ENCODE data around the gene NOS1AP.

NOS1AP gene

DNA sequence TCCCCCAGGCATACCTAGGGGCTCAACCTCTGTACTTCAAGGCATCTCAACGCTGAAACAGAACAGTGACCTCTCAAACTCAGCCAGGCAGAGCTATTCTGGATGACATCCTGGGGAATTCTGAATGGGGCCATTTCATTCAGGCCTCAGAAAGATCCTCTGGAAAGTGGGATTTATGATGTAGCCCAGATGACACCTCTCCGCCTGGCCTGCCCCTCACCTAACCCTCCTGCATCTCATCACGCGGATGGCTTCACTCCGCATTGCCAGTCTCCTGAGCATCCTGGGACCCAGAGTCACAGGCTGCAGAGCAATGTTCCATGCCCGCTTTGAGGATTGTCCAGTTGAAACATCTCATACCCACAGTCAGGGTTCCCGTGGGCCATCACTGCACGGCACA is 306.0 kb downstream of the NOS1AP start:
- Histone ChIP-seq H3K4me1 (ENCODE audit: control insufficient read depth in 1 of 2, insufficient read depth in 1 of 2, low read depth in 1 of 2, low read length in 1 of 2) (no peaks in the 10 kb centered on the region), H3K27me3 (no peaks in the 10 kb centered on the region), H3K27ac (no peak overlapping the region), H3K4me3 (ENCODE audit: low read depth in 1 of 2, low read length in 1 of 2) (no peak overlapping the region), H3K36me3 (peaks cover 30% of the 10 kb centered on the region), H3K9me3 (no peaks in the 10 kb centered on the region)
- TF ChIP-seq, protein P1, sequence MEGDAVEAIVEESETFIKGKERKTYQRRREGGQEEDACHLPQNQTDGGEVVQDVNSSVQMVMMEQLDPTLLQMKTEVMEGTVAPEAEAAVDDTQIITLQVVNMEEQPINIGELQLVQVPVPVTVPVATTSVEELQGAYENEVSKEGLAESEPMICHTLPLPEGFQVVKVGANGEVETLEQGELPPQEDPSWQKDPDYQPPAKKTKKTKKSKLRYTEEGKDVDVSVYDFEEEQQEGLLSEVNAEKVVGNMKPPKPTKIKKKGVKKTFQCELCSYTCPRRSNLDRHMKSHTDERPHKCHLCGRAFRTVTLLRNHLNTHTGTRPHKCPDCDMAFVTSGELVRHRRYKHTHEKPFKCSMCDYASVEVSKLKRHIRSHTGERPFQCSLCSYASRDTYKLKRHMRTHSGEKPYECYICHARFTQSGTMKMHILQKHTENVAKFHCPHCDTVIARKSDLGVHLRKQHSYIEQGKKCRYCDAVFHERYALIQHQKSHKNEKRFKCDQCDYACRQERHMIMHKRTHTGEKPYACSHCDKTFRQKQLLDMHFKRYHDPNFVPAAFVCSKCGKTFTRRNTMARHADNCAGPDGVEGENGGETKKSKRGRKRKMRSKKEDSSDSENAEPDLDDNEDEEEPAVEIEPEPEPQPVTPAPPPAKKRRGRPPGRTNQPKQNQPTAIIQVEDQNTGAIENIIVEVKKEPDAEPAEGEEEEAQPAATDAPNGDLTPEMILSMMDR (IDR thresholded peaks at IDR 0.05) = no peak

DNA sequence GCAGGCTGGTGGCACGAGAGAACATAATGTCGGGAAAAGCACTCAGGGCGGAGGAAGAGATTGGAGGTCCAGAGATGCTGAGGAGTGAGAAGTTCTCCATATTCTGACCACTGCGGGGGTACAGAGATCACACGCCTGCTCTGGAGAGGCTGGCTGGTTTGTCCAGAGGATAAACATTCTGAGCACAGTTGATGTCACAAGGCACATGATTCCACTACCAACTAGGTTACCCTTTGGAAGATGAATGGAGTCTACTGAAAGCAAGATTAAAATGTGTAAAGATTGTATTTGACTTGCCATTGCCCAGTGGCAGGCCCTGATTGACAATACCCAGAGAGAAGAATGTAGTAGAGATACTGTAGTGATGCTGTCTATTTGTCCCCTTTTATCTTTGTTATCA is 307.2 kb downstream of the NOS1AP start, which contains the start of gene SPATA46:
Gene SPATA46 (minus strand): TSS at position 164 of the 400 bp plus-strand sequence. CDS start 64 bp downstream, at position 100.
- no peaks in the 10 kb centered on the region for H3K4me1 ChIP-seq (ENCODE audit: control insufficient read depth in 1 of 2, insufficient read depth in 1 of 2, low read depth in 1 of 2, low read length in 1 of 2)
- H3K27me3 ChIP-seq = no peaks in the 10 kb centered on the region
- H3K36me3 ChIP-seq = peaks cover 27% of the 10 kb centered on the region
- no peak within 1 kb of the TSS for H3K27ac ChIP-seq
- TF ChIP-seq, protein P1 (IDR thresholded peaks at IDR 0.05) = no peak
- no peak within 1 kb of the TSS for H3K4me3 ChIP-seq (ENCODE audit: low read depth in 1 of 2, low read length in 1 of 2)
- H3K9me3 ChIP-seq = no peaks in the 10 kb centered on the region

- H3K36me3 ChIP-seq = peaks cover 29% of the 10 kb centered on the region
- TF ChIP-seq, protein P1 (IDR thresholded peaks at IDR 0.05) = no peak
Measured at GRCh38 chr1:162380061-162380846, 310.8 kb downstream of the NOS1AP start.

GRCh38 chr1:162381383-162381782 is 311.9 kb downstream of the NOS1AP start, which contains the start of gene C1orf226:
C1orf226 (plus strand) TSS chr1:162381728; CDS start chr1:162381902, 174 bp downstream.
- Histone ChIP-seq H3K27me3 (no peaks in the 10 kb centered on the region), H3K9me3 (no peaks in the 10 kb centered on the region), H3K27ac (no peak within 1 kb of the TSS), H3K4me1 (ENCODE audit: control insufficient read depth in 1 of 2, insufficient read depth in 1 of 2, low read depth in 1 of 2, low read length in 1 of 2) (no peaks in the 10 kb centered on the region), H3K36me3 (peaks cover 23% of the 10 kb centered on the region), H3K4me3 (ENCODE audit: low read depth in 1 of 2, low read length in 1 of 2) (no peak within 1 kb of the TSS)
- TF ChIP-seq, protein P1 (IDR thresholded peaks at IDR 0.05) = no peak

More at GRCh38 chr1:162380061-162380846, 310.8 kb downstream of the NOS1AP start:
- H3K27me3 ChIP-seq = no peaks in the 10 kb centered on the region
- no peaks in the 10 kb centered on the region for H3K9me3 ChIP-seq
- no peaks in the 10 kb centered on the region for H3K4me1 ChIP-seq (ENCODE audit: control insufficient read depth in 1 of 2, insufficient read depth in 1 of 2, low read depth in 1 of 2, low read length in 1 of 2)
- H3K27ac ChIP-seq = no peak overlapping the region
- no peak overlapping the region for H3K4me3 ChIP-seq (ENCODE audit: low read depth in 1 of 2, low read length in 1 of 2)

DNA sequence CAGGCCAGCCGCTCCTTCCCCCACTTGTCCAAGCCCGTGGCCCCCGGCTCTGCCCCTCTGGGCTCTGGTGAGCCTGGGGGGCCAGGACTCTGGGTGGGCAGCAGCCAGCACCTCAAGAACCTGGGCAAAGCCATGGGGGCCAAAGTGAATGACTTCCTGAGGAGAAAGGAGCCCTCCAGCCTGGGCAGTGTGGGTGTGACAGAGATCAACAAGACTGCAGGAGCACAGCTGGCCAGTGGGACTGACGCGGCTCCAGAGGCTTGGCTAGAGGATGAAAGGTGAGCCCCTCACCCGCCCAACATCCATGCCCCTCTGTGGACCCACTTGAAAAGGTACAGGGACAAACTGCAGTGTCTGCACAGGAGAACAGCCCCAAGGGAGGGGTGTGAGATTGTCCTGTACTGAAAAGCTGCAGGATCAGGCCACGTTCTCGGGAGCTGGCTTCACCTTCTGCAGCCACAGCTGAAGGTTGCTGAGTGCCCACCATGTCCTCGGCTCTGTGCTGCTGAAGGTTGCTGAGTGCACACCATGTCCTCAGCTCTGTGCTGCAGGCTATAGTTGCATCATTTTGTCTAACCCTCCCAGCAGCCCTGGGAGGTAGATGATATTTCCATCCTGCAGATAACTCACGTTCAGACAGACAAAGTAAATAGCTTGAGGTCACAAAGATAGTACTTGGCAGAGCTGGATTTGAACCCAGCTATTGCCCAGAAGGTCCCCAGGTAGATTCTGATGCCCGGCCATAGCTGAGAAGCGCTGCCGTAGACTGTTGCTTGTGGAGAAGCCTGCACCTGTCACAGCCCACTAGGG is 312.7 kb downstream of the NOS1AP start:
- H3K27me3 ChIP-seq = no peaks in the 10 kb centered on the region
- H3K9me3 ChIP-seq = no peaks in the 10 kb centered on the region
- no peak overlapping the region for H3K27ac ChIP-seq

More for the DNA sequence above, 312.7 kb downstream of the NOS1AP start:
- peaks cover 23% of the 10 kb centered on the region for H3K36me3 ChIP-seq
- TF ChIP-seq, protein P1 (IDR thresholded peaks at IDR 0.05) = no peak
- H3K4me3 ChIP-seq (ENCODE audit: low read depth in 1 of 2, low read length in 1 of 2) = no peak overlapping the region
- H3K4me1 ChIP-seq (ENCODE audit: control insufficient read depth in 1 of 2, insufficient read depth in 1 of 2, low read depth in 1 of 2, low read length in 1 of 2) = no peaks in the 10 kb centered on the region
